Sigmoid colon (tissue), 7 donors: ENCODE results near the gene VSTM2L. TPM values are rescaled to one million over a fixed set of nuclear protein-coding genes. Genes with fewer than 3 reads are reported as not detected.
A peak's percentile ranks its signal among the peaks of the same experiment; 100 is the strongest.

Experiments used
- DNase-seq: peaks from one replicate; pipeline ENCODE4 v3.0.0-alpha.2; 2019
- H3K27ac ChIP-seq, 4 donors: fragments of 200-600 bp; sonication (generic); one replicate each; pipeline ENCODE4 v1.5.1; 2016 to 2019; ENCODE audit warnings: mild to moderate bottlenecking in 1 of 4
- H3K27me3 ChIP-seq, 3 donors: fragments of 200-600 bp; sonication (generic); one replicate each; pipeline ENCODE4 v1.5.1; 2019; ENCODE audit warnings: mild to moderate bottlenecking in 1 of 3
- H3K36me3 ChIP-seq, 4 donors: fragments of 200-600 bp; sonication (generic); one replicate each; pipeline ENCODE4 v1.5.1; 2016 to 2019
- H3K4me1 ChIP-seq, 4 donors: fragments of 200-600 bp; sonication (generic); one replicate each; pipeline ENCODE4 v1.5.1; 2017 to 2019
- H3K4me3 ChIP-seq, 4 donors: fragments of 200-600 bp; sonication (generic); one replicate each; pipeline ENCODE4 v1.5.1; 2017 to 2019; ENCODE audit warnings: mild to moderate bottlenecking in 2 of 4, moderate library complexity in 1 of 4
- H3K9me3 ChIP-seq, 4 donors: fragments of 200-600 bp in 3 of 4; sonication (generic) in 3 of 4; one replicate each; pipeline versions ENCODE4 v1.5.1 to v1.6.1; 2013 to 2019
- EP300 ChIP-seq, 4 donors: sonication (generic); formaldehyde crosslinking; IDR thresholded peaks; one replicate each; pipeline ENCODE4 v1.6.1; 2017; ENCODE audit warnings: antibody characterized with exemption in 4 of 4
- POLR2A ChIP-seq, 2 donors: fragments of 450-650 bp; IDR thresholded peaks; one replicate each; pipeline ENCODE4 v1.6.1; 2016; ENCODE audit warnings: antibody characterized with exemption in 2 of 2, mild to moderate bottlenecking in 2 of 2, moderate library complexity in 2 of 2
- POLR2AphosphoS5 ChIP-seq, 4 donors: sonication (generic); formaldehyde crosslinking; IDR thresholded peaks; one replicate each; pipeline ENCODE4 v1.6.1; 2017; ENCODE audit warnings: antibody characterized with exemption in 4 of 4
- WGBS, 2 donors: extraction: QIAGEN DNeasy Blood & Tissue Kit; methylation state at CpG; one replicate each; pipeline ENCODE4 v1.1.7; 2013; 5-methylcytosine and 5-hydroxymethylcytosine counted together
- intact Hi-C: fragments of 100-400 bp; cut with DNase I; formaldehyde crosslinking; loops from one replicate; pipeline ENCODE4 v1.15.1; 2023
- polyA plus RNA-seq, 3 donors: library from polyadenylated mRNA; stranded (reverse); fragments of 200-250 nt; gene quantifications; one replicate each; pipeline ENCODE4 v1.2.3, GENCODE V29; 2013
- total RNA-seq, 4 donors: library from RNA; depleted of rRNA; stranded (reverse); fragments of >200 nt; gene quantifications; one replicate each; pipeline ENCODE4 v1.1.0, GENCODE V29; 2016
- TF ChIP-seq, protein P1 (sequence below), 4 experiments: fragments of 450-650 bp in 3 of 4; fragments of 200-600 bp in 1 of 4; IDR thresholded peaks; one replicate each; pipeline ENCODE4 v1.5.1; 2016 to 2019; ENCODE audit warnings: antibody characterized with exemption in 4 of 4, mild to moderate bottlenecking in 3 of 4, moderate library complexity in 2 of 4
- donor health status: healthy with polysubstance abuse.
- donor health status: Bipolar disorder and iron deficiency.
- donor health status: healthy.

VSTM2L gene
- total and polyA plus RNA-seq, 7 donors = 1.5 to 3.4 (median 2.5) TPM; not detected in 2

DNA sequence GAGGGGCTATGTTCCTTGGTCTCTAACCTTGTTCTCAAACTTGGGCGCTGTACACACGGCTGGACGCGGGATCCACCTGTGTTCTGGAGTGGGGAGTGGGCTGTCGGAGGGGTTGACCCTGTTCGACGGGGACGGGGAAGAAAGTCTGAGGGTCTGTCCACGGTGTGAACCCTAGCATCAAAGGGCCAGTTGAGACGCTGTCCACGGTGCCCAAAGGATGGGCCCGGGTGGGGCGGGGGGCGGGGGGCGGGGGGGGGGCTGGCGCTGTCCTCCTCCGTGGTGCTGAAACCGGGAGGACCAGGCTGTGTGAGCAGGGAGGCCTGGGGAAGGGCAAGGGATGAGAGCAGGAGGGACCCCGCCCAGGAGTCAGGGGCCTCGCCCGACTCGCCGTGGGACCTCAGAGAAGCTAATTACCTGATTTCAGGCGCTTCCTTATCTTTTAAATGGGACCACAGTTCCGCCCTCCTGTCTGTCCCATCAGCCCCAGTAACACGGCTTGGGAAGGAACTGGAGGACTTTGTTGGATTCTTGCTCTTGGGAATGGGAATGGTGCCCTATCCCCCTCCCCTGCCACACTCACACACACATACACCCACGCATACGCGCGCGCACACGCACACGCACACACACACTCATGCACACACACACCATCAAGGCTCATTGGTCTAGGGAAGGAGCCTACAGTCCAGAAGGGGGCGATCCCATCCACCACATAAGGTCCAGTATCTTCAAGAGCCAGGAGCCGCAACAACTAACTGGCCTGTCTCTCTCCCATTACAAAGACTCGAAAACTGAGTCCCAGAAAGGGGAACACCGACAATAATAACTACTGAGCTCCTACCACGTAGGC is 1.0 kb upstream of the VSTM2L start:
- DNase-seq = no peak
- H3K4me1 ChIP-seq = peaks cover 0 to 42% (median 35%) of the 10 kb centered on the region in 4 donors
- peaks cover 9 to 49% (median 13%) of the 10 kb centered on the region in 3 donors for H3K27me3 ChIP-seq
- intact Hi-C loops = loop anchor here (5.0 kb wide), 1 partner anchor 90 kb away; no protein-coding TSS in a partner anchor
- WGBS, 2 donors = 17 to 20% methylated on average over 38 of the region's 38 CpGs
- TF ChIP-seq POLR2AphosphoS5 (IDR thresholded peaks at IDR 0.05) (no peak), POLR2A (IDR thresholded peaks at IDR 0.05) (no peak)
- TF ChIP-seq, protein P1, sequence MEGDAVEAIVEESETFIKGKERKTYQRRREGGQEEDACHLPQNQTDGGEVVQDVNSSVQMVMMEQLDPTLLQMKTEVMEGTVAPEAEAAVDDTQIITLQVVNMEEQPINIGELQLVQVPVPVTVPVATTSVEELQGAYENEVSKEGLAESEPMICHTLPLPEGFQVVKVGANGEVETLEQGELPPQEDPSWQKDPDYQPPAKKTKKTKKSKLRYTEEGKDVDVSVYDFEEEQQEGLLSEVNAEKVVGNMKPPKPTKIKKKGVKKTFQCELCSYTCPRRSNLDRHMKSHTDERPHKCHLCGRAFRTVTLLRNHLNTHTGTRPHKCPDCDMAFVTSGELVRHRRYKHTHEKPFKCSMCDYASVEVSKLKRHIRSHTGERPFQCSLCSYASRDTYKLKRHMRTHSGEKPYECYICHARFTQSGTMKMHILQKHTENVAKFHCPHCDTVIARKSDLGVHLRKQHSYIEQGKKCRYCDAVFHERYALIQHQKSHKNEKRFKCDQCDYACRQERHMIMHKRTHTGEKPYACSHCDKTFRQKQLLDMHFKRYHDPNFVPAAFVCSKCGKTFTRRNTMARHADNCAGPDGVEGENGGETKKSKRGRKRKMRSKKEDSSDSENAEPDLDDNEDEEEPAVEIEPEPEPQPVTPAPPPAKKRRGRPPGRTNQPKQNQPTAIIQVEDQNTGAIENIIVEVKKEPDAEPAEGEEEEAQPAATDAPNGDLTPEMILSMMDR (IDR thresholded peaks at IDR 0.05) = peak in 2 of 4 experiments; percentile 16 to 18
- H3K9me3 ChIP-seq = no peaks in the 10 kb centered on the region
- peak overlapping the region in 1 of 4 donors; percentile 52 for H3K4me3 ChIP-seq
- H3K27ac ChIP-seq = no peak overlapping the region
- H3K36me3 ChIP-seq = no peaks in the 10 kb centered on the region

DNA sequence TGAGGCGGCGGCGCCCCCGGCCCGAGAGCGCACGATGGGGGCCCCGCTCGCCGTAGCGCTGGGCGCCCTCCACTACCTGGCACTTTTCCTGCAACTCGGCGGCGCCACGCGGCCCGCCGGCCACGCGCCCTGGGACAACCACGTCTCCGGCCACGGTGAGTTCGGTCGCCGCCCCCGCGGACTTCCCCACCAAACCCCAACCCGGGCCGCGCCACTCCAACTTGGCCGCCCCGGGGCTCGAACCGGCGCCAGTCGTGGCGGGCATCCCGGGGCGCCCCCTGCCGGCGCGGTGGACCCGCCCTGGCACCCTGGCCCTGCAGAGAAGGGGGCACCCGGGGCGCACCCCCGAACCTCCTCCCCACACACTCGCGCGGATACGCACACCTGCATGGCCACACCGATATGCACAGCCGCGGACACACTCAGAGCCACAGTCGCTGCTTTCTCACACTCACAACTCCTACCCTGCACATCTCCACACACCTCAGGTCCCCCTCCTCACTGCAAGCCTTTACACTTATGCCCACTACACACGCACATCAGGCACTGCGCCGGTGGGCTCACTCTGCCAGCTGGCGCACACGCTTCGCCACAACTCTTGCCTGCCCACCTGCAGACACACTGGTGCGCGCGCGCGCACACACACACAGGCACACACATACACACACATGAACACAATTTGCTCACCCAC is 535 bp downstream of the VSTM2L start:
- DNase-seq = no peak
- H3K4me3 ChIP-seq = peak overlapping the region; percentile 18 to 52 (median 46)
- WGBS, 2 donors = 28 to 36% methylated on average over 67 of the region's 67 CpGs
- TF ChIP-seq EP300 (IDR thresholded peaks at IDR 0.05) (no peak), POLR2AphosphoS5 (IDR thresholded peaks at IDR 0.05) (no peak), POLR2A (IDR thresholded peaks at IDR 0.05) (no peak)
- TF ChIP-seq, protein P1 (IDR thresholded peaks at IDR 0.05) = peak in 1 of 4 experiments; percentile 9
- intact Hi-C loops = loop anchor here (5.0 kb wide), 1 partner anchor 89 kb away; no protein-coding TSS in a partner anchor
- H3K9me3 ChIP-seq = no peaks in the 10 kb centered on the region
- peaks cover 9 to 49% (median 13%) of the 10 kb centered on the region in 3 donors for H3K27me3 ChIP-seq
- no peaks in the 10 kb centered on the region for H3K36me3 ChIP-seq
- peaks cover 0 to 37% (median 29%) of the 10 kb centered on the region in 4 donors for H3K4me1 ChIP-seq
- peak overlapping the region in 2 of 4 donors; percentile 20 to 32 for H3K27ac ChIP-seq

DNA sequence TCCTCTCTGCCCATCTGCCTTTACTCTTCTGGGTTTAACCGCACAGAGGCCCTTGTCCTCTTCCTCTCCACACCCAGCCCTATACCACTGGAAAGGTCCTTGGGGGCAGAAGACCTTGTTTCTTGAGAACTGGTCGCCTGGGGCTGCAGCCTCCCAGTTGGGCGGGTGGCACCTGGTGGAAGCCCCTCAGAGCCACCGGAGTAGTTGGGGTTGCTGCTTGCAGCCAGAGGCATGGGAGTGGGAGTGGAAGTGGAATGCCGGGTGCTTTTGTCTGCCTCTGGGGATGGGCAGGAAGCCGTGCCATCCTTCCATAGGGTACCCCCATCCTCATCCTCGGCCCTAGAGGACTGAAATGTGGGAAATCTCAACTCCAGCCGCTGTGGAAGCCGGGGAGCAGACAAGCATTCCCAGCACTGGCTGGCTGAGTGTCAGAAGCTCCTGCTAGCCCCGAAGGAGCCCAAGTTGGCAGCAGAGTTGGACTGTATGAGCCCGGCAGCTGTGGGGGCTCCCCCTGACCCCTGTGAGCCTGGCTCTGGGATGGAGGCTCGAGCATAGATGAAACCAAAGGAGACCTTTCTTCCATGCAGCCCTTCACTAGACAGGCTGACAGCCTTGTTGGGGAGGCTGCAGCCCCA is 1.2 kb downstream of the VSTM2L start:
- Histone ChIP-seq H3K27ac (no peak overlapping the region), H3K4me1 (peaks cover 0 to 30% (median 22%) of the 10 kb centered on the region in 4 donors), H3K27me3 (peaks cover 9 to 49% (median 13%) of the 10 kb centered on the region in 3 donors), H3K4me3 (no peak overlapping the region), H3K9me3 (no peaks in the 10 kb centered on the region), H3K36me3 (no peaks in the 10 kb centered on the region)
- no peak for DNase-seq
- WGBS, 2 donors = 59 to 75% methylated on average over 12 of the region's 12 CpGs
- intact Hi-C loops = loop anchor here (5.0 kb wide), 1 partner anchor 88 kb away; no protein-coding TSS in a partner anchor
- TF ChIP-seq, protein P1 (IDR thresholded peaks at IDR 0.05) = no peak
- TF ChIP-seq POLR2A (IDR thresholded peaks at IDR 0.05) (no peak), EP300 (IDR thresholded peaks at IDR 0.05) (no peak), POLR2AphosphoS5 (IDR thresholded peaks at IDR 0.05) (no peak)

DNA sequence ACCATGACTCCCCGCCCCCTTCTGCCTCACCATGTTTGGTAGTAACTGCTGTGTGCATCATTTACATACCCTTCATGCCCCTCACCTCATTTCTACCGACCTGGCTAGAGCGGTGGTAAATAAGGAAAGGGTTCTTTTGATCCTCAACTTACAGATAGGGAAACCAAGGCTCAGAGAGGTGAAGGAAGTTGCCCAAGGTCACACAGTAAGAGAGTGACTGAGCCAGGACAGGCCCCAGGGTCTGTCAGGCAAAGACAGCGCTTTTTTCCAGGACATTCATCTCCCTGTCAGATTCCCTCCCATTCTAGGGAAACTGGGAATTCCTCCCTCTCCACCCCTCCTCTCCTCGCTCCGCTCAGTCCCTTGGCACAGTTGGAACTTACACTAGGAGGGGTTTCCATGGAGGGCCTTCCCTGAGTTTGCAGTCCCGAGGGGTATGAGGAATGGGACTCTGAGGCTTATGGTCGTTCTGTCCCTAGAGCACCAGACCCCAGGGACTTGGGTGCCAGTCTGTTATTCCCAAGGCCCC is 2.0 kb downstream of the VSTM2L start:
- Histone ChIP-seq H3K27me3 (peaks cover 9 to 49% (median 13%) of the 10 kb centered on the region in 3 donors), H3K27ac (no peak overlapping the region), H3K4me3 (no peak overlapping the region), H3K36me3 (no peaks in the 10 kb centered on the region), H3K9me3 (no peaks in the 10 kb centered on the region), H3K4me1 (peaks cover 0 to 30% (median 20%) of the 10 kb centered on the region in 4 donors)
- WGBS, 2 donors = 74 to 77% methylated on average over 8 of the region's 8 CpGs
- TF ChIP-seq POLR2A (IDR thresholded peaks at IDR 0.05) (no peak), POLR2AphosphoS5 (IDR thresholded peaks at IDR 0.05) (no peak), EP300 (IDR thresholded peaks at IDR 0.05) (no peak)
- TF ChIP-seq, protein P1 (IDR thresholded peaks at IDR 0.05) = no peak
- no peak for DNase-seq
- intact Hi-C loops = loop anchor here (5.0 kb wide), 1 partner anchor 87 kb away; no protein-coding TSS in a partner anchor
